CD4-positive, alpha-beta T cell treated with Interferon gamma for 1 hour (primary cell): Measurements from ENCODE around the gene TMEM236.

Source experiments
- DNase-seq: peaks from one replicate; pipeline ENCODE4 v3.0.0-alpha.2; 2020

Gene TMEM236

DNA sequence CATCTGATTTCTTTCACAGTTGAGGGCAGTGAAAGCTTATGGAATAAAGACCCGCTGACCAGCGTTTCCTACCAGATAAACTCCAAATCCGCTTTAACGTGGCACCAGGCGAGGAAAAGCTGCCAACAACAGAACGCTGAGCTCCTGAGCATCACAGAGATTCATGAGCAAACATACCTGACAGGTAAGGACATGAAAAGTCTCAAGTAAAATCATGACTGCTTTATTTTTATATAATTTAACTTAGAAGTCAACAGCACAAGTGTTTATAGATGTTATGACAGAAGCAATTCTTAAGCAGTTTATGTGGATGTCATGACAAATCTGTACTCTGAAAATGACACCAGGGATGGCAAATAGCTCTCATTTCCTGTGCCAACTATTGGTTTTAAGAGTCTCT is 81.7 kb downstream of the TMEM236 start:
- no peak for DNase-seq

- DNase-seq, result no peak
Measured at GRCh38 chr10:17835688-17836087, 83.7 kb downstream of the TMEM236 start.

DNA sequence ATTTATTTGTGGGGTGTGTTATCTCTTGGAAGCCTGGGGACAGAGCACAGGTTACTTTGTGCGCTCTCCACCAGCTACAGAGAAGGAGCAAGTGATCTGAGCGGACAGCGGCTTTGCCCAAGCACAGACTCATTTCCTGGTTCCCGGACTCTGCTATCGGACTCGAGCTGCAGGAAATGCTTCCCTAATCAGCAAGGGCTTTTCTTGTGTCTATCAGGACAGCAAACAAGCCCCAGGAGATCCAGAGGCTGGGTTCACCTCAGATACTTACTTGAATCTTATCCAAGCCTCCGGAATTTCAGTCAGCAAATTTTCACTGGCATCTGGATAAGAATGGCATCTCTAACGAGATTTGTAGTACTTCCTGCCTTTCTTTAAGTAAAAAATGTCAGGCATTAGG is 84.9 kb downstream of the TMEM236 start:
- no peak for DNase-seq

- DNase-seq, result no peak
Measured at GRCh38 chr10:17838080-17838648, 86.2 kb downstream of the TMEM236 start.

GRCh38 chr10:17841050-17841449 is 89.0 kb downstream of the TMEM236 start:
- DNase-seq, result no peak

- DNase-seq, result no peak
Measured at GRCh38 chr10:17842641-17843040, 90.6 kb downstream of the TMEM236 start.

DNA sequence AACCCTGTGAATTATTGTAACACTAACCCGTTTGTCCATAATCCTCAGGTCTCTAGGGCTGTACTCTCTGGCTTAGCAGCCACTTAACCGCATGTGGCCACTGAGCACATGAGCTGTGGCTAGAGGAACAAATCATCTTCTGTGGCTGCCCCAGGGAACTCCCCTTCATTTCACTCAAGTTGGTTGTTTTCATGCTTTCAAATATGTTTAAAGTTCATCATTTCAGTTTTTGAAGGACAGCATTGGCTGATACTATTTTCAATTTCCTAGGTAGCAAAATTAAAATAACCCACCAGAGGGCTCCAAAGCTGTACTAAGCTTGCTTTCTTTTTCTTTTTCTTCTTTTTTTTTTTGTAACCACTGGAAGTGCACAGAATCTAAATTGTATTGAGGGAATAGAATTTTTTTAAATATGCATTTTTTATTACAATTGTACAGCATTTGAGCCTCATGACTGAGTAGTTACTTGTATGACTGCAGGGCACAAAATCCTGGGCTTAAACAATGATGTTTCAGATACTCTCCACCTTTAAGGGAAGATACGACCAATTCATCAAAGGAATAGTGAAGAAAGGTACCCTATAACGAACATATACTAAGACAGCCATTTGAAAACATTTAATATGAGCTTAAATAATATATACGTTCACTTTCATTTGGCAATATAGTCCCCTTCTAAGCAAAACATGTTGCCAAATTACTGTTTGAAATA is 95.7 kb downstream of the TMEM236 start:
- DNase-seq, result no peak

DNA sequence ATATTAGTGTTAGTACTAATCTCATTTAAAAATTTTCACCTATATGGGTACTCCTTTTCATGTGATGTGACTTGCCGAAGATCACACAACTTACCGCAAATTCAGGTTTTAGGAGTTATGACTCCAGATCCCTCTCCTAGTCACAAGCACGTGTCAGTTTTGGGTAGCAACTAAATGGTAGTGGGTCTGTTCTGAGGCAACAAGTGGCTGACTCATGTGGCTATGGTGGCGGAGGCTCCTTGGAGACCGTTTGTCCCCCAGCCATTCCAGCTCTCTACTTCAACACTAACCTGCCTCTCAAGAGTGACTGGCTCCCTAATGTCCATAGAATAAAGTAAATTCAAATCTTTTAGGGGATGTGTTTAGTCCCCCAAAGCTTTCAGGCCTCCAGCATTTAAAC is 96.6 kb downstream of the TMEM236 start:
- DNase-seq, result no peak
